GM19468 (cell line): ENCODE measurements around the gene IL17D.

Experiments used
- ATAC-seq: cut with Tn5 transposase; IDR thresholded peaks from one replicate; pipeline ENCODE4 v1.9.1; 2021; ENCODE audit warnings: mild to moderate bottlenecking, moderate library complexity, moderate number of reproducible peaks; ENCODE audit not compliant: unreplicated experiment; ENCODE audit errors: extremely low read depth

IL17D gene

DNA sequence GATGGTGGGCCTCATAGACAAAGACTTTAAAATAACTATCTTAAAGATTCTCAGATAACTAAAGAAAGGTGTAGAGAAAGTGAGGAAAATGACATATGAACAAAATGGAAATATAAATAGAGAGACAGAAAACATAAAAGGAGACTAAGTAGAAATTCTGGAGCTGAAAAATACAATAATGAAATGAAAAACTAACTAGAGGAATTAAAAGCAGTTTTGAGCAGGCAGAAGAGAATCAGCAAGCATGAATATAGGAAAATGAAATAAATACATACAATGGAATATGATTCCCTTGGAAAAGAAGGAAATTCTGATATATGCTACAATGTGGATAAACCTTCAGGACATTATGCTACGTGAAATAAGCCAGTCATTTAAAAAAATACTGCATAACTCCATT is 66.3 kb downstream of the IL17D start:
- no peak for ATAC-seq
